HFF-Myc (cell line): ENCODE measurements around the gene KCNQ1.

Experiments used
- DNase-seq: peaks from one replicate; pipeline ENCODE4 v3.0.0-alpha.2; 2011; ENCODE audit warnings: low read depth; ENCODE audit errors: extremely low read depth
- H3K4me3 ChIP-seq: replicated peaks from 2 replicates; pipeline ENCODE4 v1.5.1; 2011; ENCODE audit warnings: low read depth, mild to moderate bottlenecking, control low read depth, low read length
- CTCF ChIP-seq: IDR thresholded peaks from 2 replicates; pipeline ENCODE4 v1.5.1; 2012; ENCODE audit warnings: mild to moderate bottlenecking, low read depth, low read length, control low read depth; ENCODE audit errors: missing control alignments

The KCNQ1 gene

DNA sequence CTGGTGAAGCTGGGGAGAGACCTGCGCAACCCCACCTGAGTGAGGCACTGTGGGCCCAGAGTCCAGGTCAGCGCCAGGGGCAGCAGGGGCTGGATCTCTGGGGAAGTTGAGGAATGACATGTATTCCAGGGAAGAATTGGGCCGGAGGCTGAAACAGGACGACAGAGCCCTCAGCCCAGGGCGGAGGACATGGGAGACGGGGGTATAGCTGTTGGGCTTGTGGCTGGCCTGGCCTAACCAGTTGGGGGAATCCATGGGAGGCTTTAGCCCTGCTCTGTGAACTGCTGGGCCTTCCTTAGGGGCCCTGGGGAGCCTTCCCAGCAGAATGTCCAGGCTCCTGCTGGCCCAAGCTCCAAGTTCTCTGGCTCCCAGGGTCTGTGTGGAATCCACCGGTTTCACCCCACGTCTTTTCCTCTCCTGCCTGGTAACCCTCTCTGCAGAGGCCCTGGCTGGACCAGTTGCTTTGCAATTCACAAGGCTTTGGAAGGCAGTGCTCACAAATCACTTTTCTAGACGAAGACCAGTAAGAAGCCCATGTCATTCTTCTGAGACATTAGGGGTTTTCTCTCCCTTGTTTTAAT, 305.4 kb downstream of the KCNQ1 start:
- H3K4me3 ChIP-seq = no peak overlapping the region
- DNase-seq = no peak
- no peak for TF ChIP-seq CTCF

GRCh38 chr11:2750682-2751522, 306.1 kb downstream of the KCNQ1 start:
- no peak for DNase-seq
- no peak for TF ChIP-seq CTCF
- no peak overlapping the region for H3K4me3 ChIP-seq

GRCh38 chr11:2751523-2752203, 306.9 kb downstream of the KCNQ1 start:
- no peak for TF ChIP-seq CTCF
- no peak for DNase-seq
- H3K4me3 ChIP-seq = no peak overlapping the region

DNA sequence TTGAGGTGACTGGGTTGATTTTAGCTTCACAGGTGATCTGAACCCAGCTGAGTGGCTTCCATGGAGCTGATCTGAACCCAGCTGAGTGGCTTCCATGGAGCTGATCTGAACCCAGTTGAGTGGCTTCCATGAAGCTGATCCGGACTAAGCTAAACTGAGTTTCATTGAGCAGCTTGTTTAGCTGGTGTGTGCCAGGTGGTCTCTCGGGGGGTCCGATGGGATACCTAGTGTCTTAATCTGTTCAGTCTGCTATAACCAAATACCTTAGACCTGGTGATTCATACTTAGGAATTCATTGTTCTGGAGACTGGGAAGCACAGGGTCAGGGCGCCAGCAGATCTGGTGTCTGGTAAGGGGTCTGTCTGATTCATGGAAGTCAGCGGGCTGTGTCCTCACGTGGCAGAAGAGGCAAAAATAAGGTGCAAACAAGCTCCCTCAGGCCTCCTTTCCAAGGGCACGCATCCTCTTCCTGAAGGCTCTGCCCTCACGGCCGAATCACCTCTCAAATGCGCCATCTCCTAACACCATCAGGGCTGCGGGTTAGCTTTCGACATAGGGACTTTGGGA, 307.5 kb downstream of the KCNQ1 start:
- no peak for TF ChIP-seq CTCF
- no peak for DNase-seq
- no peak overlapping the region for H3K4me3 ChIP-seq

DNA sequence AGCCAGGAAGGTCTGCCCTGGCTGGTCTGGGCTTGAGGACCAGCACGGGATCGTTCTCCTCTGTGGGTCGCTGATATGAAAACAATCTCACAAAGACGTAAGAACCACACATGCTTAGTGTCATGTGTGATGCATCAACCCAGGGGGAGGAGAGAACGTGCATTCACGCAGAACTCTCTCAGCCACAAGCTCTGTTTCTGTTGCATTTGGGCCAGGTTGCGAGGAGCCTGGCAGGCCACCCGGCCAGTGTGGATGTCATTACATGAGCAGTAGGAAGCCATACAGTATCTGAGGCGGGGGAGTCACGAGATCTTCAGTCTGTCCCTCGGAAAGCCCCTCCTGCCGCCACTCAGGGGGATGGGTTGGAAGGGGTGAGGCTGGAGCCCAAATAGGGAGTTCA, 308.1 kb downstream of the KCNQ1 start:
- no peak for DNase-seq
- H3K4me3 ChIP-seq = no peak overlapping the region
- no peak for TF ChIP-seq CTCF

- no peak for DNase-seq
- no peak for TF ChIP-seq CTCF
- H3K4me3 ChIP-seq = no peak overlapping the region
Measured at GRCh38 chr11:2754008-2754407, 309.2 kb downstream of the KCNQ1 start.
